ENCODE data around the gene CREBRF.
"Not testable (repeated sequence)": the region's sequence is repeated elsewhere in the genome, so short reads cannot be mapped to it uniquely, and the experiment has no call there.

GRCh38 chr5:173132166-173132565, 76.0 kb downstream of the CREBRF start:
- TF ChIP-seq CTCF, POLR2A (IDR thresholded peaks at IDR 0.05): not testable (repeated sequence)

Measured in adrenal gland (tissue), 5 donors.